Adrenal gland (tissue), 12 donors: Measurements from ENCODE around the gene CX3CR1. TPM values are rescaled to one million over a fixed set of nuclear protein-coding genes. Genes with fewer than 3 reads are reported as not detected.
"Not testable (repeated sequence)": the region's sequence is repeated elsewhere in the genome, so short reads cannot be mapped to it uniquely, and the experiment has no call there.

Experiments
- DNase-seq, 7 donors: peaks; one replicate each; pipeline ENCODE4 v3.0.0-alpha.2; 2019 to 2020
- H3K27ac ChIP-seq, 5 donors: fragments of 200-600 bp; sonication (generic) in 4 of 5; 1 replicate in 3 of 5; 2 replicates in 2 of 5; pipeline versions ENCODE4 v1.5.1 to v1.8.0; 2016 to 2020; ENCODE audit warnings: mild to moderate bottlenecking in 1 of 5
- H3K27me3 ChIP-seq: fragments of 200-600 bp; 2 replicates; pipeline ENCODE4 v1.8.0; 2021
- H3K36me3 ChIP-seq, 2 donors: fragments of 200-600 bp; replicated peaks in 1 of 2; 1 replicate in 1 of 2; 2 replicates in 1 of 2; pipeline versions ENCODE4 v1.5.1 to v1.8.0; 2018 to 2022
- H3K4me1 ChIP-seq, 2 donors: fragments of 200-600 bp; replicated peaks in 1 of 2; 1 replicate in 1 of 2; 2 replicates in 1 of 2; pipeline versions ENCODE4 v1.5.1 to v1.8.0; 2018 to 2021
- H3K4me3 ChIP-seq, 4 donors: fragments of 200-600 bp; sonication (generic) in 3 of 4; one replicate each; pipeline ENCODE4 v1.5.1; 2016 to 2018
- H3K9me3 ChIP-seq, 3 donors: fragments of 200-600 bp; sonication (generic) in 1 of 3; replicated peaks in 1 of 3; 1 replicate in 2 of 3; 2 replicates in 1 of 3; pipeline versions ENCODE4 v1.5.1 to v1.8.0; 2016 to 2021
- CTCF ChIP-seq, 6 experiments: fragments of 450-650 bp in 4 of 6; fragments of 200-600 bp in 2 of 6; sonication (generic) in 1 of 6; IDR thresholded peaks; 1 replicate in 5 of 6; 2 replicates in 1 of 6; pipeline versions ENCODE4 v1.5.1 to v1.8.0; 2016 to 2021; ENCODE audit warnings: antibody characterized with exemption in 6 of 6, mild to moderate bottlenecking in 2 of 6, moderate library complexity in 1 of 6
- POLR2A ChIP-seq, 2 donors: fragments of 450-650 bp; IDR thresholded peaks; one replicate each; pipeline ENCODE4 v1.6.1; 2017; ENCODE audit warnings: antibody characterized with exemption in 2 of 2, mild to moderate bottlenecking in 2 of 2, moderate library complexity in 1 of 2
- WGBS, 4 donors: extraction: QIAGEN DNeasy Blood & Tissue Kit in 2 of 4; methylation state at CpG; one replicate each; pipeline versions ENCODE4 v1.1.5 to v1.1.7; 2013 to 2017; 5-methylcytosine and 5-hydroxymethylcytosine counted together
- intact Hi-C, 2 donors: fragments of 100-400 bp; cut with DNase I; formaldehyde crosslinking; loops; one replicate each; pipeline versions ENCODE4 v1.14.1 to v1.15.0; 2022 to 2023
- polyA plus RNA-seq, 3 donors: library from polyadenylated mRNA; stranded (reverse); fragments of 200-250 nt in 2 of 3; fragments of 350-450 nt in 1 of 3; fragmentation: Illumina TruSeq in 1 of 3; extraction: RNeasy Lipid Tissue Mini Kit (QIAGEN cat#74804) in 1 of 3; gene quantifications; one replicate each; pipeline ENCODE4 v1.2.3, GENCODE V29; 2013 to 2014
- total RNA-seq, 9 donors: library from RNA; depleted of rRNA in 4 of 9; stranded (reverse); fragments of >200 nt in 4 of 9; fragments of 120-200 nt in 1 of 9; fragmentation: NEBNext Ultra II Directional in 1 of 9; extraction: Animal tissue kit (Norgen Biotek cat#: 25700) in 1 of 9; gene quantifications; one replicate each; pipeline versions ENCODE4 v1.1.0 to v1.2.4, GENCODE V29; 2013 to 2023
- donor health status: healthy with polysubstance abuse.
- donor health status: Bipolar disorder and iron deficiency.
- donor health status: DM: yes; HTN: yes; CAD: no.
- donor health status: DM: no; HTN: no; CAD: no.
- donor health status: DM: no; HTN: no; CAD: no.
- donor health status: DM: yes; HTN: yes; CAD: no.

Gene CX3CR1
- total and polyA plus RNA-seq, 12 donors, result 0.16 to 3.1 (median 1.4) TPM; not detected in 1

GRCh38 chr3:39327053-39327745 lies 47.4 kb upstream of the CX3CR1 start:
- WGBS, 4 donors, result 83 to 91% (median 86%) methylated on average over 3 to 4 of the region's 4 CpGs

DNA sequence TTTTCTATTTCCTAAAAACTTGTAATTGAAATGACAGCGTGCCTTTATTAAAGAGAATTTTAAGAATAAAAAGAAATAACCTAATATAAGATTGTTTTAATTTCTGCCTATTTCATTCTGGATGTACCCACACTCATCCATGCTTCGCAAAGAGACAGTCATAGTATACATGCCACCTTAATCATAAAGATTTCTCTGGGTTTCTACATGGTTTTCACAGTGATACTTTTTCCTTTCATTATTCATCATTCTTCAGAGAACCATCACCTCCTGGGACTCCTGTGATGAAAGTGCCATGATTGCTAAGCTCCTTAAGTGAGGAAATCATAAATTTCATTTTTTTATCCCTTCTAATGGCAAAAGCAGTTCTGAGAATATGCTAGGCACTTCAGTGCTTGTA lies 45.4 kb upstream of the CX3CR1 start:
- Histone ChIP-seq H3K27me3 (no peaks in the 10 kb centered on the region), H3K4me1 (no peaks in the 10 kb centered on the region), H3K4me3 (no peak overlapping the region), H3K27ac (no peak overlapping the region), H3K9me3 (no peaks in the 10 kb centered on the region), H3K36me3 (no peaks in the 10 kb centered on the region)
- TF ChIP-seq CTCF (IDR thresholded peaks at IDR 0.05) (no peak), POLR2A (IDR thresholded peaks at IDR 0.05) (no peak)
- intact Hi-C loops, result no loop called here
- no peak for DNase-seq
- 63 to 97% (median 93%) methylated on average over 2 of the region's 2 CpGs for WGBS, 4 donors

More at GRCh38 chr3:39327053-39327745, 47.4 kb upstream of the CX3CR1 start:
- intact Hi-C loops, result no loop called here
- TF ChIP-seq POLR2A (IDR thresholded peaks at IDR 0.05) (no peak), CTCF (IDR thresholded peaks at IDR 0.05) (no peak)
- H3K4me1 ChIP-seq, result no peaks in the 10 kb centered on the region
- no peak overlapping the region for H3K4me3 ChIP-seq
- H3K36me3 ChIP-seq, result no peaks in the 10 kb centered on the region
- H3K27ac ChIP-seq, result no peak overlapping the region
- H3K27me3 ChIP-seq, result no peaks in the 10 kb centered on the region
- H3K9me3 ChIP-seq, result no peaks in the 10 kb centered on the region
- no peak for DNase-seq

- no peak for TF ChIP-seq POLR2A (IDR thresholded peaks at IDR 0.05)
- no peak for TF ChIP-seq CTCF (IDR thresholded peaks at IDR 0.05)
- H3K27me3 ChIP-seq, result no peaks in the 10 kb centered on the region
- intact Hi-C loops, result no loop called here
- H3K36me3 ChIP-seq, result no peaks in the 10 kb centered on the region
- DNase-seq, result no peak
- WGBS, 4 donors, result 76 to 91% (median 87%) methylated on average over 2 of the region's 2 CpGs
- H3K9me3 ChIP-seq, result no peaks in the 10 kb centered on the region
- no peak overlapping the region for H3K27ac ChIP-seq
- H3K4me1 ChIP-seq, result no peaks in the 10 kb centered on the region
- no peak overlapping the region for H3K4me3 ChIP-seq
Observed at GRCh38 chr3:39323494-39323893, 43.7 kb upstream of the CX3CR1 start.

DNA sequence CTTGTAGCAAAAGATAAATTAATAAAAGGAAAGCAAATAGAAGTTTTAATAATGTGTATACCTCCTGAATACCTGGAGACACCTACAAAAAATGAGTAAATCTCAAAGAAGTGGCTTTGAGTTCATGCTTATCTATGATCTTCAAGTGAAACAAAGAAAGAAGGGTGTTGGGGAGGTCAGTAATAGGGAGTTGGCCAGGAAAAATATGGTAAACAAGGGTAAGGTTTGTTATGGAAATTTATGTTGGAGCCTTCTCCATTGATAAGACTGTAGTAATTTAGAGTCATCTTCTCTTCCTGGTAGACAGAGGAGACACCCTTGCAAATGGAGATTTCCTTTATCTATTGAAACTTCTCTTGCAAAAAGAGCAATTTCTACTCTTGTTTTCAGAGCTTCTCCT lies 43.1 kb upstream of the CX3CR1 start:
- H3K9me3 ChIP-seq, result no peaks in the 10 kb centered on the region
- TF ChIP-seq CTCF (IDR thresholded peaks at IDR 0.05) (no peak), POLR2A (IDR thresholded peaks at IDR 0.05) (no peak)
- no peaks in the 10 kb centered on the region for H3K36me3 ChIP-seq
- no peaks in the 10 kb centered on the region for H3K4me1 ChIP-seq
- H3K4me3 ChIP-seq, result no peak overlapping the region
- H3K27ac ChIP-seq, result no peak overlapping the region
- H3K27me3 ChIP-seq, result no peaks in the 10 kb centered on the region
- DNase-seq, result no peak
- intact Hi-C loops, result no loop called here

GRCh38 chr3:39322209-39322715 lies 42.4 kb upstream of the CX3CR1 start:
- H3K9me3 ChIP-seq, H3K27me3 ChIP-seq, H3K36me3 ChIP-seq, H3K4me1 ChIP-seq, H3K27ac ChIP-seq, H3K4me3 ChIP-seq, intact Hi-C loops, DNase-seq: not testable (repeated sequence)
- WGBS, 4 donors, result 54 to 79% (median 57%) methylated on average over 2 to 3 of the region's 3 CpGs

DNA sequence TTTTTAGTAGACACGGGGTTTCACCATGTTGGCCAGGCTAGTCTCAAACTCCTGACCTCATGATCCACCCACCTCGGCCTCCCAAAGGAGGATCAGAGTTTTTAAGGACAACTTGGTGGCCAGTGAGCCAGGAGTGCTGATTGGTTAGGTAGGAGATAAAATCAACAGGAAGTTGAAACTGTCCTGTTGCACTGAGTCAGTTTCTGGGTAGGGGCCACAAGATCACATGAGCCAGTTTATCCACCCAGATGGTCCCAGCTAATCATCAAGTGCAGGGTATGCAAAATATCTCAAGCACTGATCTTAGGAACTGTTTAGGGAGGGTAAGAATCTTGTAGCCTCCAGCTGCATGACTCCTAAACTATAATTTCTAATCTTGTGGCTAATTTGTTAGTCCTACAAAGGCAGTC lies 41.7 kb upstream of the CX3CR1 start:
- WGBS, 4 donors, result 71 to 92% (median 88%) methylated on average over 2 of the region's 2 CpGs
- H3K36me3 ChIP-seq, H3K4me1 ChIP-seq, DNase-seq, H3K9me3 ChIP-seq, intact Hi-C loops, H3K27ac ChIP-seq, H3K27me3 ChIP-seq, H3K4me3 ChIP-seq: not testable (repeated sequence)
